Endothelial cell of umbilical vein (primary cell): Measurements from ENCODE around the gene FAM217A. TPM values are rescaled to one million over a fixed set of nuclear protein-coding genes. Genes with fewer than 3 reads are reported as not detected.

Source experiments
- BruUV-seq: library from RNA; stranded (reverse); fragments of 400-500 nt; replicated peaks from 2 replicates; lab custom pipeline; 2021; lab: Mats Ljungman, UMichigan
- CTCF ChIA-PET: fragments of 300-600, 350-600 bp; sonication (Branson Sonifier 250); formaldehyde crosslinking; loops from one replicate; lab custom pipeline; 2021; ENCODE audit warnings: antibody characterized with exemption, inconsistent platforms; lab: Charles Lee
- POLR2A ChIA-PET: fragments of 300-600, 350-600 bp; sonication (Branson Sonifier 250); formaldehyde crosslinking; loops from one replicate; lab custom pipeline; 2021; ENCODE audit warnings: antibody characterized with exemption, inconsistent platforms; lab: Charles Lee
- DNase-seq: peaks from one replicate; pipeline ENCODE4 v3.0.0-alpha.2; 2011; ENCODE audit warnings: low read depth, low spot score
- FAIRE-seq: peaks from 2 replicates; lab custom pipeline; 2011; peaks lifted over from hg19 to GRCh38; lab: Jason Lieb, UNC
- H2AFZ ChIP-seq: 2 replicates; pipeline ENCODE4 v1.6.0; 2012; ENCODE audit warnings: low read depth, low read length, control low read depth, inconsistent platforms
- H3K27ac ChIP-seq: 2 replicates; pipeline ENCODE4 v1.5.1; 2011; ENCODE audit warnings: low read depth, mild to moderate bottlenecking, control low read depth, low read length, moderate library complexity; ENCODE audit not compliant: insufficient read depth
- H3K27me3 ChIP-seq, 2 experiments: 2 replicates each; pipeline versions ENCODE4 v1.6.0 to v1.6.1; 2011; ENCODE audit warnings: low read length in 2 of 2, mixed read lengths in 1 of 2; ENCODE audit not compliant: control insufficient read depth in 2 of 2, insufficient read depth in 2 of 2
- H3K36me3 ChIP-seq, 2 experiments: 2 replicates in 1 of 2; 3 replicates in 1 of 2; pipeline ENCODE4 v1.5.1; 2011; ENCODE audit warnings: low read length in 2 of 2, mild to moderate bottlenecking in 1 of 2, moderate library complexity in 1 of 2; ENCODE audit not compliant: control insufficient read depth in 2 of 2, insufficient read depth in 2 of 2; ENCODE audit errors: extremely low read depth in 1 of 2
- H3K4me1 ChIP-seq: 3 replicates; pipeline ENCODE4 v1.5.1; 2011; ENCODE audit warnings: mild to moderate bottlenecking, low read length; ENCODE audit not compliant: control insufficient read depth, insufficient read depth; ENCODE audit errors: extremely low read depth
- H3K4me2 ChIP-seq: 2 replicates; pipeline ENCODE4 v1.6.1; 2011; ENCODE audit warnings: low read length, control low read depth, mixed read lengths; ENCODE audit not compliant: insufficient read depth
- H3K4me3 ChIP-seq, 3 experiments: fragments of 200-600 bp in 1 of 3; sonication (generic), shearing (Covaris generic) in 1 of 3; replicated peaks in 1 of 3; 2 replicates each; pipeline ENCODE4 v1.5.1; 2011 to 2016; ENCODE audit warnings: control low read depth in 3 of 3, low read length in 3 of 3, mild to moderate bottlenecking in 2 of 3, inconsistent platforms in 1 of 3, low read depth in 1 of 3, moderate library complexity in 1 of 3; ENCODE audit not compliant: insufficient read depth in 1 of 3
- H3K79me2 ChIP-seq: 2 replicates; pipeline ENCODE4 v1.6.0; 2012; ENCODE audit warnings: low read length, inconsistent platforms; ENCODE audit not compliant: control insufficient read depth, insufficient read depth
- H3K9ac ChIP-seq: replicated peaks from 2 replicates; pipeline ENCODE3; 2011; ENCODE audit warnings: low read length, control low read depth; ENCODE audit not compliant: insufficient read depth; ENCODE audit errors: extremely low read depth
- H3K9me1 ChIP-seq: replicated peaks from 3 replicates; pipeline ENCODE4 v1.6.0; 2011; ENCODE audit warnings: mild to moderate bottlenecking, low read length; ENCODE audit not compliant: control insufficient read depth, insufficient read depth; ENCODE audit errors: extremely low read depth
- H3K9me3 ChIP-seq: replicated peaks from 2 replicates; pipeline ENCODE4 v1.5.1; 2012; ENCODE audit warnings: low read length, inconsistent platforms; ENCODE audit not compliant: control insufficient read depth, insufficient read depth
- H4K20me1 ChIP-seq: replicated peaks from 2 replicates; pipeline ENCODE3; 2011; ENCODE audit warnings: mild to moderate bottlenecking, low read length; ENCODE audit not compliant: control insufficient read depth, insufficient read depth; ENCODE audit errors: extremely low read depth
- CTCF ChIP-seq, 2 donors: IDR thresholded peaks; 1 replicate in 1 of 2; 2 replicates in 1 of 2; pipeline ENCODE4 v1.5.1; 2011; ENCODE audit warnings: low read length in 2 of 2, mild to moderate bottlenecking in 2 of 2, moderate library complexity in 2 of 2, control low read depth in 1 of 2, inconsistent platforms in 1 of 2, low read depth in 1 of 2; ENCODE audit not compliant: insufficient read depth in 1 of 2; ENCODE audit errors: extremely low read depth in 1 of 2
- EZH2 ChIP-seq: IDR thresholded peaks from 2 replicates; pipeline ENCODE4 v1.6.1; 2012; ENCODE audit warnings: borderline replicate concordance, low read depth, mild to moderate bottlenecking, moderate library complexity, low read length, inconsistent platforms; ENCODE audit not compliant: severe bottlenecking
- FOS ChIP-seq: IDR thresholded peaks from 2 replicates; pipeline ENCODE4 v1.6.1; 2011; ENCODE audit warnings: mild to moderate bottlenecking, low read length, moderate library complexity, borderline replicate concordance; ENCODE audit not compliant: insufficient read depth
- GATA2 ChIP-seq: IDR thresholded peaks from 2 replicates; pipeline ENCODE4 v1.7.0; 2011; ENCODE audit warnings: low read depth, mild to moderate bottlenecking, moderate library complexity, mixed read lengths, low read length; ENCODE audit not compliant: insufficient read length, insufficient read depth
- JUN ChIP-seq: IDR thresholded peaks from 2 replicates; pipeline ENCODE4 v1.6.1; 2011; ENCODE audit warnings: borderline replicate concordance, low read depth; ENCODE audit not compliant: insufficient read length, insufficient read depth
- MAX ChIP-seq: IDR thresholded peaks from 2 replicates; pipeline ENCODE4 v1.6.1; 2011; ENCODE audit not compliant: insufficient read depth, insufficient read length
- MYC ChIP-seq: IDR thresholded peaks from one replicate; pipeline ENCODE4 v1.6.1; 2011; ENCODE audit warnings: mild to moderate bottlenecking, low read depth, low read length
- POLR2A ChIP-seq: IDR thresholded peaks from 2 replicates; pipeline ENCODE4 v1.6.1; 2012; ENCODE audit warnings: low read depth, mild to moderate bottlenecking, control low read depth, low read length
- POLR2AphosphoS5 ChIP-seq: IDR thresholded peaks from 2 replicates; pipeline ENCODE4 v1.6.1; 2012; ENCODE audit warnings: low read depth, mild to moderate bottlenecking, control low read depth, low read length, moderate library complexity; ENCODE audit not compliant: insufficient read depth
- dilution Hi-C: fragments of 300-500 bp; cut with MboI; formaldehyde crosslinking; loops from one replicate; pipeline ENCODE4 v1.15.0; 2019; ENCODE audit warnings: low sequenced_read_pairs; ENCODE audit not compliant: extremely low pct_ligation_motif_present
- intact Hi-C: fragments of 100-400 bp; cut with micrococcal nuclease; formaldehyde crosslinking; loops from one replicate; pipeline ENCODE4 v1.10.0; 2022
- polyA plus RNA-seq, 4 experiments: library from polyadenylated mRNA; depleted of rRNA in 3 of 4; stranded (reverse) in 3 of 4; unstranded in 1 of 4; fragments of >200 nt; gene quantifications; 2 replicates each; pipeline versions ENCODE4 v1.2.1 to v1.2.3, GENCODE V29; 2011 to 2012; ENCODE audit warnings: missing spikeins in 1 of 4
- total RNA-seq: library from RNA; stranded (reverse); gene quantifications from 2 replicates; pipeline ENCODE4 v1.2.3, GENCODE V29; 2021

FAM217A gene
- total and polyA plus RNA-seq, 2 donors (not counting 3 experiments of a cell fraction or from before 2014, with no cell fraction given): not detected

- TF ChIP-seq FOS (no peak), MYC (no peak), MAX (no peak), GATA2 (no peak), JUN (no peak), EZH2 (no peak), CTCF (IDR thresholded peaks at IDR 0.05; ENCODE audit: extremely low read depth in 1 of 2, insufficient read depth in 1 of 2, low read depth in 1 of 2, low read length in 2 of 2) (no peak), POLR2A (no peak), POLR2AphosphoS5 (no peak)
- no peaks in the 10 kb centered on the region for H3K9me3 ChIP-seq
- peaks cover 8% of the 10 kb centered on the region for H3K4me1 ChIP-seq
- no peak overlapping the region for H2AFZ ChIP-seq
- H3K36me3 ChIP-seq: no peaks in the 10 kb centered on the region
- H3K27ac ChIP-seq: no peak overlapping the region
- BruUV-seq: no TSS peak
- intact Hi-C loops: loop anchor here (10.0 kb wide), 1 partner anchor 47 kb away; no protein-coding TSS in a partner anchor
- H3K27me3 ChIP-seq: no peaks in the 10 kb centered on the region
- H3K4me3 ChIP-seq: no peak overlapping the region
- FAIRE-seq: no peak
- H3K79me2 ChIP-seq: no peaks in the 10 kb centered on the region
- H3K4me2 ChIP-seq: no peak overlapping the region
- no peaks in the 10 kb centered on the region for H3K9me1 ChIP-seq
- DNase-seq: no peak
- CTCF ChIA-PET: interaction anchor here (0.9 to 1.0 kb wide), 3 partner anchors 9 to 102 kb away, joined by 3 to 4 read pairs (median 3); no protein-coding TSS in a partner anchor
- POLR2A ChIA-PET: no interaction called here
- H4K20me1 ChIP-seq: no peaks in the 10 kb centered on the region
- H3K9ac ChIP-seq: no peak overlapping the region
- dilution Hi-C loops: no loop called here
These were observed 28.9 kb upstream of the FAM217A start for GRCh38 chr6:4107873-4108272.
